H9 (cell line): Measurements from ENCODE around the gene PAPLN. TPM values are rescaled to one million over a fixed set of nuclear protein-coding genes. Genes with fewer than 3 reads are reported as not detected.

ENCODE experiments used
- DNase-seq: peaks from one replicate; pipeline ENCODE4 v3.0.0-alpha.2; 2017
- H2AFZ ChIP-seq: one replicate; pipeline ENCODE4 v1.6.1; 2013; ENCODE audit warnings: mild to moderate bottlenecking, low read length, control low read depth, moderate library complexity
- H2AK5ac ChIP-seq: 2 replicates; pipeline ENCODE4 v1.6.1; 2013; ENCODE audit warnings: low read length, control low read depth, mixed read lengths; ENCODE audit not compliant: insufficient read length
- H2BK120ac ChIP-seq: one replicate; pipeline ENCODE4 v1.6.1; 2013; ENCODE audit warnings: low read depth, mild to moderate bottlenecking, low read length, control low read depth, inconsistent platforms; ENCODE audit not compliant: poor library complexity, severe bottlenecking
- H2BK12ac ChIP-seq: 2 replicates; pipeline ENCODE4 v1.6.1; 2013; ENCODE audit warnings: low read length, control low read depth, mixed read lengths, low read depth; ENCODE audit not compliant: insufficient read length
- H2BK15ac ChIP-seq: 2 replicates; pipeline ENCODE4 v1.6.1; 2013; ENCODE audit warnings: low read depth, low read length, control low read depth
- H2BK20ac ChIP-seq: one replicate; pipeline ENCODE4 v1.6.1; 2013; ENCODE audit warnings: low read depth, mild to moderate bottlenecking, low read length, control low read depth, inconsistent platforms; ENCODE audit not compliant: poor library complexity, severe bottlenecking
- H2BK5ac ChIP-seq: 2 replicates; pipeline ENCODE4 v1.6.1; 2013; ENCODE audit warnings: low read length, control low read depth, mixed read lengths; ENCODE audit not compliant: insufficient read length
- H3K14ac ChIP-seq: 2 replicates; pipeline ENCODE4 v1.6.1; 2013; ENCODE audit warnings: low read length, control low read depth; ENCODE audit not compliant: insufficient read depth
- H3K18ac ChIP-seq: 2 replicates; pipeline ENCODE4 v1.6.1; 2013; ENCODE audit warnings: low read depth, mild to moderate bottlenecking, mixed read lengths, low read length, control low read depth; ENCODE audit not compliant: insufficient read length
- H3K23ac ChIP-seq: 2 replicates; pipeline ENCODE4 v1.6.1; 2013; ENCODE audit warnings: low read length, control low read depth, mixed read lengths, low read depth; ENCODE audit not compliant: insufficient read length
- H3K23me2 ChIP-seq: 2 replicates; pipeline ENCODE4 v1.6.1; 2013; ENCODE audit warnings: low read depth, mild to moderate bottlenecking, mixed read lengths, low read length, control low read depth; ENCODE audit not compliant: insufficient read length, poor library complexity, severe bottlenecking
- H3K27ac ChIP-seq: 2 replicates; pipeline ENCODE4 v1.5.1; 2013; ENCODE audit warnings: low read length, control low read depth, mixed read lengths, low read depth; ENCODE audit not compliant: insufficient read length
- H3K27me3 ChIP-seq: 2 replicates; pipeline ENCODE4 v1.6.1; 2013; ENCODE audit warnings: low read length, control low read depth, inconsistent platforms; ENCODE audit not compliant: insufficient read depth
- H3K4ac ChIP-seq: 2 replicates; pipeline ENCODE4 v1.6.1; 2013; ENCODE audit warnings: low read depth, mild to moderate bottlenecking, control low read depth, inconsistent platforms, low read length, moderate library complexity
- H3K4me1 ChIP-seq: 2 replicates; pipeline ENCODE4 v1.6.1; 2013; ENCODE audit warnings: low read length, control low read depth, inconsistent platforms; ENCODE audit not compliant: insufficient read depth
- H3K4me2 ChIP-seq: 2 replicates; pipeline ENCODE4 v1.6.1; 2013; ENCODE audit warnings: low read length, control low read depth, mixed read lengths; ENCODE audit not compliant: insufficient read length, insufficient read depth
- H3K56ac ChIP-seq: 2 replicates; pipeline ENCODE4 v1.6.1; 2013; ENCODE audit warnings: low read depth, mild to moderate bottlenecking, mixed read lengths, low read length, control low read depth; ENCODE audit not compliant: insufficient read length
- H3K79me1 ChIP-seq: 2 replicates; pipeline ENCODE4 v1.6.1; 2013; ENCODE audit warnings: low read depth, mild to moderate bottlenecking, moderate library complexity, low read length, control low read depth, inconsistent platforms; ENCODE audit not compliant: insufficient read depth, poor library complexity, severe bottlenecking
- H3K79me2 ChIP-seq: 2 replicates; pipeline ENCODE4 v1.6.1; 2013; ENCODE audit warnings: low read length, control low read depth, inconsistent platforms; ENCODE audit not compliant: insufficient read depth
- H3K9ac ChIP-seq: 2 replicates; pipeline ENCODE4 v1.6.1; 2013; ENCODE audit warnings: low read length, control low read depth, mixed read lengths; ENCODE audit not compliant: insufficient read length; ENCODE audit errors: extremely low read depth
- H3K9me3 ChIP-seq: one replicate; pipeline ENCODE4 v1.6.1; 2013; ENCODE audit warnings: low read depth, low read length, inconsistent platforms; ENCODE audit not compliant: control insufficient read depth
- H3T11ph ChIP-seq: one replicate; pipeline ENCODE4 v1.6.1; 2013; ENCODE audit warnings: mild to moderate bottlenecking, low read length, control low read depth, inconsistent platforms
- H4K20me1 ChIP-seq: one replicate; pipeline ENCODE4 v1.6.1; 2013; ENCODE audit not compliant: control insufficient read depth, insufficient read length, insufficient read depth
- H4K5ac ChIP-seq: 2 replicates; pipeline ENCODE4 v1.6.1; 2013; ENCODE audit warnings: low read depth, mild to moderate bottlenecking, mixed read lengths, low read length, control low read depth; ENCODE audit not compliant: insufficient read length
- H4K8ac ChIP-seq: replicated peaks from 2 replicates; pipeline ENCODE4 v1.6.1; 2013; ENCODE audit warnings: low read length, control low read depth, mixed read lengths, low read depth; ENCODE audit not compliant: insufficient read length
- H4K91ac ChIP-seq: 2 replicates; pipeline ENCODE4 v1.6.1; 2013; ENCODE audit warnings: low read depth, mild to moderate bottlenecking, moderate library complexity, mixed read lengths, low read length, control low read depth; ENCODE audit not compliant: insufficient read length
- H3K27ac Mint-ChIP-seq, 3 experiments: 2 replicates in 2 of 3; 3 replicates in 1 of 3; pipeline ENCODE4 v1.8.0; 2020 to 2021; ENCODE audit warnings: mixed read lengths in 3 of 3, mild to moderate bottlenecking in 1 of 3, moderate library complexity in 1 of 3
- H3K27me3 Mint-ChIP-seq: 2 replicates; pipeline ENCODE4 v1.8.0; 2021; ENCODE audit warnings: low read depth, mild to moderate bottlenecking, moderate library complexity, mixed read lengths
- H3K36me3 Mint-ChIP-seq, 3 experiments: 2 replicates in 2 of 3; 3 replicates in 1 of 3; pipeline ENCODE4 v1.8.0; 2020 to 2021; ENCODE audit warnings: low read depth in 3 of 3, mixed read lengths in 3 of 3; ENCODE audit not compliant: insufficient read depth in 1 of 3
- H3K4me1 Mint-ChIP-seq, 2 experiments: 2 replicates each; pipeline ENCODE4 v1.8.0; 2020; ENCODE audit warnings: mixed read lengths in 2 of 2
- H3K4me3 Mint-ChIP-seq, 2 experiments: 2 replicates in 1 of 2; 3 replicates in 1 of 2; pipeline ENCODE4 v1.8.0; 2020 to 2021; ENCODE audit warnings: mild to moderate bottlenecking in 2 of 2, mixed read lengths in 2 of 2, moderate library complexity in 1 of 2
- H3K9me3 Mint-ChIP-seq, 2 experiments: 2 replicates in 1 of 2; 3 replicates in 1 of 2; pipeline ENCODE4 v1.8.0; 2020; ENCODE audit warnings: mild to moderate bottlenecking in 2 of 2, mixed read lengths in 2 of 2, moderate library complexity in 1 of 2
- CTCF ChIP-seq: fragments of 200-600 bp; sonication (generic); conservative IDR thresholded peaks from 3 replicates; pipeline ENCODE4 v1.8.0; 2021; ENCODE audit warnings: antibody characterized with exemption, mild to moderate bottlenecking
- WGBS: extraction: QIAGEN DNeasy Blood & Tissue Kit; methylation state at CpG from one replicate; pipeline ENCODE4 v1.1.7; 2013; ENCODE audit warnings: missing lambda C conversion rate, low lambda C conversion rate, mixed read lengths; ENCODE audit not compliant: insufficient read length; ENCODE audit errors: extremely low coverage; 5-methylcytosine and 5-hydroxymethylcytosine counted together
- total RNA-seq: library from RNA; stranded (reverse); gene quantifications from 2 replicates; pipeline ENCODE4 v1.2.1, GENCODE V29; 2021

The PAPLN gene
- total RNA-seq, 1 experiment from 2014 or later: 8.5 TPM

GRCh38 chr14:73293782-73294781 lies 56.8 kb downstream of the PAPLN start:
- Mint-ChIP-seq H3K4me3 (no peak overlapping the region), H3K9me3 (no peaks in the 10 kb centered on the region), H3K4me1 (peaks cover 16 to 19% of the 10 kb centered on the region in 2 experiments), H3K27me3 (no peaks in the 10 kb centered on the region), H3K27ac (0 out of 7 replicates have a peak overlapping the region, but pooled peaks of 1 of the 3 experiments have one; percentile 61), H3K36me3 (peaks cover 6 to 32% (median 12%) of the 10 kb centered on the region in 3 experiments; a peak in 5 of 7 replicates)
- Histone ChIP-seq H3K4ac (no peak overlapping the region), H3K9ac (no peak overlapping the region), H2AFZ (no peak overlapping the region), H2BK15ac (no peak overlapping the region), H3K23me2 (no peaks in the 10 kb centered on the region), H2BK120ac (no peak overlapping the region), H3K23ac (no peak overlapping the region), H3K27me3 (no peaks in the 10 kb centered on the region), H3K4me2 (no peak overlapping the region), H2BK20ac (no peak overlapping the region), H3K27ac (no peak overlapping the region), H4K5ac (no peak overlapping the region), H3K18ac (no peak overlapping the region), H4K8ac (no peak overlapping the region), H2AK5ac (no peak overlapping the region), H3K79me1 (no peaks in the 10 kb centered on the region), H2BK12ac (no peak overlapping the region), H4K91ac (no peak overlapping the region), H3T11ph (no peak overlapping the region), H2BK5ac (no peak overlapping the region), H3K9me3 (no peaks in the 10 kb centered on the region), H3K14ac (no peak overlapping the region), H4K20me1 (no peaks in the 10 kb centered on the region), H3K79me2 (no peaks in the 10 kb centered on the region), H3K4me1 (peaks cover 5% of the 10 kb centered on the region; the same call in 1 of the 2 replicates), H3K56ac (no peak overlapping the region)
- no peak for TF ChIP-seq CTCF
- no peak for DNase-seq
- no CpG with 5 or more reads among the region's 12 CpGs for WGBS
